Gastroesophageal sphincter (tissue), 4 donors: Measurements from ENCODE around the gene GPR15LG. TPM values are rescaled to one million over a fixed set of nuclear protein-coding genes. Genes with fewer than 3 reads are reported as not detected.
"Not testable (repeated sequence)": the region's sequence is repeated elsewhere in the genome, so short reads cannot be mapped to it uniquely, and the experiment has no call there.

ENCODE experiments used
- ATAC-seq: fragments of 150-250 bp; one replicate; pipeline ENCODE4 v1.9.1; 2016; ENCODE audit warnings: mild to moderate bottlenecking, moderate library complexity
- H3K27ac ChIP-seq, 4 donors: fragments of 200-600 bp; sonication (generic) in 3 of 4; 1 replicate in 3 of 4; 2 replicates in 1 of 4; pipeline ENCODE4 v1.5.1; 2016 to 2019
- H3K27me3 ChIP-seq: fragments of 200-600 bp; sonication (generic); one replicate; pipeline ENCODE4 v1.5.1; 2019
- H3K36me3 ChIP-seq, 2 donors: fragments of 200-600 bp; sonication (generic); one replicate each; pipeline ENCODE4 v1.5.1; 2019; ENCODE audit warnings: control low read depth in 1 of 2
- H3K4me1 ChIP-seq, 3 donors: fragments of 200-600 bp; sonication (generic); 1 replicate in 2 of 3; 2 replicates in 1 of 3; pipeline ENCODE4 v1.5.1; 2016 to 2019; ENCODE audit warnings: control low read depth in 2 of 3
- H3K4me3 ChIP-seq, 2 donors: fragments of 200-600 bp; sonication (generic); one replicate each; pipeline ENCODE4 v1.5.1; 2019; ENCODE audit warnings: mild to moderate bottlenecking in 1 of 2, moderate library complexity in 1 of 2
- H3K9me3 ChIP-seq, 3 donors: fragments of 200-600 bp; sonication (generic); one replicate each; pipeline ENCODE4 v1.5.1; 2017 to 2019; ENCODE audit warnings: control low read depth in 2 of 3
- EP300 ChIP-seq: sonication (generic); formaldehyde crosslinking; IDR thresholded peaks from one replicate; pipeline ENCODE4 v1.6.1; 2017; ENCODE audit warnings: antibody characterized with exemption, mild to moderate bottlenecking
- POLR2A ChIP-seq, 2 donors: fragments of 450-650 bp; IDR thresholded peaks; one replicate each; pipeline ENCODE4 v1.6.1; 2017; ENCODE audit warnings: antibody characterized with exemption in 2 of 2, mild to moderate bottlenecking in 2 of 2, moderate library complexity in 1 of 2
- POLR2AphosphoS5 ChIP-seq: sonication (generic); formaldehyde crosslinking; IDR thresholded peaks from one replicate; pipeline ENCODE4 v1.6.1; 2017; ENCODE audit warnings: antibody characterized with exemption
- WGBS, 2 donors: methylation state at CpG; one replicate each; pipeline ENCODE4 v1.1.5; 2018; ENCODE audit warnings: low coverage in 1 of 2; 5-methylcytosine and 5-hydroxymethylcytosine counted together
- total RNA-seq, 4 donors: library from RNA; depleted of rRNA; stranded (reverse); fragments of >200 nt; gene quantifications; one replicate each; pipeline ENCODE4 v1.1.0, GENCODE V29; 2016
- TF ChIP-seq, protein P1 (sequence below), 4 experiments: fragments of 200-600 bp in 2 of 4; fragments of 450-650 bp in 2 of 4; sonication (generic) in 1 of 4; IDR thresholded peaks; one replicate each; pipeline ENCODE4 v1.5.1; 2017 to 2019; ENCODE audit warnings: antibody characterized with exemption in 4 of 4, mild to moderate bottlenecking in 2 of 4, moderate library complexity in 2 of 4

Gene GPR15LG
- total RNA-seq, 4 donors from 2014 or later: 1.2 to 10.1 TPM; not detected in 2

DNA sequence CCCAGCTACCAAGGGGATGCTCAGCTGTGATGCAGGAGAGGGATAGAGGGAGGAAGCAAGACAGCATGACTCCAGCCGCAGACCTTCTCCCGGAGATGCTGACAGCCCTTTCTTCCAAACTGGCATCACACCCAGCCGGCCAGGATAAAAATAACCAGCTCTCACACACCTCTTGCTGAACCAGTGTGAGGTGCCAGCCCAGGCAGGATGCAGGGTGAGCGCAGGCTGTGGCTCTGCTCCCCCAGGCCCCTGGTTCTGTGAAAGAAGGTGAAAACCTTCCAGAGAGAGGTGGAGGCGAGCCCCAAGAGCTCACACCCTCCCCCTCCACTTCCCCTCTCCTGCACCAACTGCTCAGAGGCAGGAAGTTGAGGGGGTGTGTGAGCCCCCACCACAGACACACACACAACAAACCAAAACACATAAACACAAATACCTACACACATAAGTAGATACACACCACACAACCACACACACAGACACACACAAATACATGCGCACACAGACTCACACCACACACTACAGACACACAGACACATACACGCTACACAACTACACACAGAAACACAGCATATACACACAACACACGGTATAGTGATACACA, 4.0 kb downstream of the GPR15LG start:
- no peak for ATAC-seq
- Histone ChIP-seq H3K9me3 (no peaks in the 10 kb centered on the region), H3K36me3 (no peaks in the 10 kb centered on the region), H3K4me3 (no peak overlapping the region), H3K27ac (no peak overlapping the region), H3K27me3 (no peaks in the 10 kb centered on the region), H3K4me1 (no peaks in the 10 kb centered on the region)
- WGBS, 2 donors: 47 to 80% methylated on average over 1 to 5 of the region's 8 CpGs
- no peak for TF ChIP-seq EP300
- TF ChIP-seq POLR2A (IDR thresholded peaks at IDR 0.05): no peak
- TF ChIP-seq, protein P1, sequence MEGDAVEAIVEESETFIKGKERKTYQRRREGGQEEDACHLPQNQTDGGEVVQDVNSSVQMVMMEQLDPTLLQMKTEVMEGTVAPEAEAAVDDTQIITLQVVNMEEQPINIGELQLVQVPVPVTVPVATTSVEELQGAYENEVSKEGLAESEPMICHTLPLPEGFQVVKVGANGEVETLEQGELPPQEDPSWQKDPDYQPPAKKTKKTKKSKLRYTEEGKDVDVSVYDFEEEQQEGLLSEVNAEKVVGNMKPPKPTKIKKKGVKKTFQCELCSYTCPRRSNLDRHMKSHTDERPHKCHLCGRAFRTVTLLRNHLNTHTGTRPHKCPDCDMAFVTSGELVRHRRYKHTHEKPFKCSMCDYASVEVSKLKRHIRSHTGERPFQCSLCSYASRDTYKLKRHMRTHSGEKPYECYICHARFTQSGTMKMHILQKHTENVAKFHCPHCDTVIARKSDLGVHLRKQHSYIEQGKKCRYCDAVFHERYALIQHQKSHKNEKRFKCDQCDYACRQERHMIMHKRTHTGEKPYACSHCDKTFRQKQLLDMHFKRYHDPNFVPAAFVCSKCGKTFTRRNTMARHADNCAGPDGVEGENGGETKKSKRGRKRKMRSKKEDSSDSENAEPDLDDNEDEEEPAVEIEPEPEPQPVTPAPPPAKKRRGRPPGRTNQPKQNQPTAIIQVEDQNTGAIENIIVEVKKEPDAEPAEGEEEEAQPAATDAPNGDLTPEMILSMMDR (IDR thresholded peaks at IDR 0.05): no peak
- no peak for TF ChIP-seq POLR2AphosphoS5

DNA sequence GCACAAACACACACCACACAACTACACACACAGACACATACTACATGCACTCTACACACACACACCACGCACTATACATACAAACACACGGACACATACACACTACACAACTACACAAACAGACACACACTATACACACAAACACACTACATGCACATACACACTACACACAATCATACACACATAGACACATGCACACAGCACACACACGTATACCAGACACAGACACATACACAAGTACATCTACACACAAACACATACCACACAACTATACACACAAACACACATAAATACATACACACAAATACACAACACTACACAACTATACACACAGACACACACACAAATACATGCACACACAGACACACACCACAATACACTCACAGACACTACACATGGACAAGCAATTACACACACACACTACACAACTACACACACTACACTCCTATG, 4.6 kb downstream of the GPR15LG start:
- no peaks in the 10 kb centered on the region for H3K27me3 ChIP-seq
- no peak overlapping the region for H3K27ac ChIP-seq
- ATAC-seq: no peak
- no peaks in the 10 kb centered on the region for H3K4me1 ChIP-seq
- H3K36me3 ChIP-seq: no peaks in the 10 kb centered on the region
- no peak overlapping the region for H3K4me3 ChIP-seq
- H3K9me3 ChIP-seq: no peaks in the 10 kb centered on the region
- TF ChIP-seq POLR2AphosphoS5 (no peak), EP300 (no peak), POLR2A (IDR thresholded peaks at IDR 0.05) (no peak)
- TF ChIP-seq, protein P1 (IDR thresholded peaks at IDR 0.05): no peak
- WGBS, 2 donors: 91 to 100% methylated on average over 3 of the region's 3 CpGs

DNA sequence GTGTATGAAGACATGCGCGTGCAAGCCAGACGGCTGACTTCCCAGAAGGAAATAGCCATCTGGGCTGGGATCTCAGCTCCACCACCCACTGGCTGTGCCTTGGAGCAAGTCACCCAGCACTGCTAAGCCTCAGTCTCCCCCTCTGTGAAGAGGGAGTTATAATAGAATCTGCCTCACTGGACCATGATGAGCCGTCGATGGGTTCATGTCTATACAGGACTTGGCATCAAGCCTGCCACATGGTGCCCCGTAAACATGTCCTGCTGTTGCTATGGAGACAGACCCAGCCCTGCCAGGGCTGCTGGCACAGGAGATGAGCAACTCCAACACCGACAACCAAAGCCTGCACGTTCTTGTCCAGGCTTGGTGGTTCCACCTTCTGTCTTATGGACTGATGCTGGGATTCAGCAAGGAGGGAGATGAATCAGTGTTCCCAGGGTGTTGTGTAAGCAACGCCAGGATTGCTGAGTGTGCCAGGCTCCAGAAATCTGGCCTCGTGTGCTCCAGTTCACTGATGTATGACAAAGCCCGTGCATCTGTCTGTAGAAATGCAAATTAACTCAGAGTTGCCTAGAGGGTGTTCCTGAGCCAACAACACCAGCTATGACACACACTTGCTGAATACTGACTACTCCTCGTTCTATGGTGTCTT, 5.6 kb downstream of the GPR15LG start:
- Histone ChIP-seq H3K27me3 (peaks cover under 1% of the 10 kb centered on the region), H3K4me3 (no peak overlapping the region), H3K4me1 (no peaks in the 10 kb centered on the region), H3K9me3 (no peaks in the 10 kb centered on the region), H3K27ac (no peak overlapping the region), H3K36me3 (no peaks in the 10 kb centered on the region)
- ATAC-seq: no peak
- WGBS, 2 donors: 60 to 63% methylated on average over 3 to 4 of the region's 12 CpGs
- TF ChIP-seq POLR2AphosphoS5 (no peak), EP300 (no peak), POLR2A (IDR thresholded peaks at IDR 0.05) (no peak)
- TF ChIP-seq, protein P1 (IDR thresholded peaks at IDR 0.05): no peak

DNA sequence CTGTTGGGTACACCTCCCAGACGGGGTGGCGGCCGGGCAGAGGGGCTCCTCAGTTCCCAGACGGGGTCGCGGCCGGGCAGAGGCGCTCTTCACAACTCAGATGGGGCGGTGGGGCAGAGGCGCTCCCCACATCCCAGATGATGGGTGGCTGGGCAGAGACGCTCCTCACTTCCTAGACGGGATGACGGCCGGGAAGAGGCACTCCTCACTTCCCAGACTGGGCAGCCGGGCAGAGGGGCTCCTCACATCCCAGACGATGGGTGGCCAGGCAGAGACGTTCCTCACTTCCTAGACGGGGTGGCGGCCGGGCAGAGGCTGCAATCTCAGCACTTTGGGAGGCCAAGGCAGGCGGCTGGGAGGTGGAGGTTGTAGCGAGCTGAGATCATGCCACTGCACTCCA, 6.8 kb downstream of the GPR15LG start:
- H3K4me3 ChIP-seq, H3K9me3 ChIP-seq, H3K4me1 ChIP-seq, H3K36me3 ChIP-seq, ATAC-seq, H3K27ac ChIP-seq: not testable (repeated sequence)
- WGBS, 2 donors: no CpG with 5 or more reads among the region's 22 CpGs
- peaks cover 13% of the 10 kb centered on the region for H3K27me3 ChIP-seq

DNA sequence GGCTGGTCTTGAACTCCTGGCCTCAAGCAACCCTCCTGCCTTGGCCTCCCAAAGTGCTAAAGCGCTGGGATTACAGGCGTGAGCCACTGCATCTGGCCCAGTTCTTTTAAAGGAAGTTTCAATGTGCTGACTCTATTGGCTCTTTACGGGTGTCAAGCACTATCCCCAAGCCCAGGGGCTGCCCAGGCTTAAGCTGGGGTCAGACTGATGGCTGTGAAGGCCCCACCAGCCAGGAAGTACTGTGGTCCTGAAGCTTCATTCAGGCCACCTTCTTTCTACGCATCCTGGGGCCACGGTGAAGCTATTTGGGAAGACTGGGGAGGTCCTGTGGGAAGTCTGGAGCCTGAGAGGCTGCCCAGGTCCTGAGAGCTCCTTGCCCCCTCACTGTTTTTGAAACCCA, 8.0 kb downstream of the GPR15LG start:
- 69% methylated on average over 2 of the region's 5 CpGs; no CpG with 5 or more reads in 1 of the 2 donors for WGBS, 2 donors
- ATAC-seq: no peak
- H3K36me3 ChIP-seq: no peaks in the 10 kb centered on the region
- no peaks in the 10 kb centered on the region for H3K4me1 ChIP-seq
- H3K4me3 ChIP-seq: no peak overlapping the region
- no peaks in the 10 kb centered on the region for H3K9me3 ChIP-seq
- H3K27me3 ChIP-seq: peaks cover 22% of the 10 kb centered on the region
- no peak overlapping the region for H3K27ac ChIP-seq
- TF ChIP-seq, protein P1 (IDR thresholded peaks at IDR 0.05): no peak
- TF ChIP-seq POLR2A (IDR thresholded peaks at IDR 0.05): no peak
- no peak for TF ChIP-seq EP300
- no peak for TF ChIP-seq POLR2AphosphoS5
